ENCODE results near the gene INAFM1. TPM values are rescaled to one million over a fixed set of nuclear protein-coding genes. Genes with fewer than 3 reads are reported as not detected.
"Not testable (repeated sequence)": the region's sequence is repeated elsewhere in the genome, so short reads cannot be mapped to it uniquely, and the experiment has no call there.

The INAFM1 gene
- total RNA-seq, 2 donors from 2014 or later, result 14.0 to 16.1 TPM

- DNase-seq (ENCODE audit: low spot score) (no peak), ATAC-seq (no peak)
- no peaks in the 10 kb centered on the region for H3K27me3 Mint-ChIP-seq
- H3K36me3 Mint-ChIP-seq, result no peaks in the 10 kb centered on the region
- no peaks in the 10 kb centered on the region for H3K9me3 Mint-ChIP-seq
- no peak overlapping the region for H3K4me3 Mint-ChIP-seq
- peaks cover 10 to 27% of the 10 kb centered on the region in 2 donors for H3K4me1 Mint-ChIP-seq (ENCODE audit: low read depth in 2 of 2)
- H3K27ac Mint-ChIP-seq, result no peak overlapping the region
Observed at GRCh38 chr19:47269596-47269995, 5.1 kb upstream of the INAFM1 start.

GRCh38 chr19:47270408-47270807 is 4.3 kb upstream of the INAFM1 start:
- no peak overlapping the region for H3K27ac Mint-ChIP-seq
- H3K36me3 Mint-ChIP-seq, result no peaks in the 10 kb centered on the region

GRCh38 chr19:47271949-47272348 is 2.7 kb upstream of the INAFM1 start:
- ATAC-seq (no peak), DNase-seq (ENCODE audit: low spot score) (no peak)
- no peaks in the 10 kb centered on the region for H3K27me3 Mint-ChIP-seq
- peaks cover 19 to 35% of the 10 kb centered on the region in 2 donors for H3K4me1 Mint-ChIP-seq (ENCODE audit: low read depth in 2 of 2)
- H3K27ac Mint-ChIP-seq, result peak overlapping the region in 1 of 2 donors; percentile 95
- H3K9me3 Mint-ChIP-seq, result no peaks in the 10 kb centered on the region
- peak overlapping the region; percentile 90 for H3K4me3 Mint-ChIP-seq
- no peaks in the 10 kb centered on the region for H3K36me3 Mint-ChIP-seq

More at GRCh38 chr19:47270408-47270807, 4.3 kb upstream of the INAFM1 start:
- DNase-seq (ENCODE audit: low spot score) (no peak), ATAC-seq (no peak)
- Mint-ChIP-seq H3K4me1 (ENCODE audit: low read depth in 2 of 2) (peaks cover 12 to 30% of the 10 kb centered on the region in 2 donors), H3K27me3 (no peaks in the 10 kb centered on the region), H3K9me3 (no peaks in the 10 kb centered on the region), H3K4me3 (no peak overlapping the region)

GRCh38 chr19:47272448-47273312 is 2.0 kb upstream of the INAFM1 start:
- Mint-ChIP-seq H3K9me3 (no peaks in the 10 kb centered on the region), H3K36me3 (no peaks in the 10 kb centered on the region), H3K27me3 (no peaks in the 10 kb centered on the region), H3K4me1 (ENCODE audit: low read depth in 2 of 2) (peaks cover 21 to 33% of the 10 kb centered on the region in 2 donors), H3K27ac (peak overlapping the region; percentile 70 to 95), H3K4me3 (peak overlapping the region; percentile 90)
- ATAC-seq (no peak), DNase-seq (ENCODE audit: low spot score) (no peak)

GRCh38 chr19:47273313-47274070 is 1.2 kb upstream of the INAFM1 start:
- Mint-ChIP-seq H3K36me3 (no peaks in the 10 kb centered on the region), H3K4me1 (ENCODE audit: low read depth in 2 of 2) (peaks cover 25 to 33% of the 10 kb centered on the region in 2 donors), H3K27ac (peak overlapping the region; percentile 95 to 96), H3K27me3 (no peaks in the 10 kb centered on the region), H3K9me3 (no peaks in the 10 kb centered on the region), H3K4me3 (peak overlapping the region; percentile 90)
- ATAC-seq (peak; percentile 81 to 82), DNase-seq (ENCODE audit: low spot score) (peak; percentile 91)

GRCh38 chr19:47274891-47275761 is 441 bp downstream of the INAFM1 start:
- peak overlapping the region; percentile 55 to 81 for H3K27ac Mint-ChIP-seq
- H3K9me3 Mint-ChIP-seq, result no peaks in the 10 kb centered on the region
- H3K36me3 Mint-ChIP-seq, result no peaks in the 10 kb centered on the region
- peak in 1 of 2 donors; percentile 41 for ATAC-seq
- peak overlapping the region; percentile 83 for H3K4me3 Mint-ChIP-seq
- peaks cover 25 to 30% of the 10 kb centered on the region in 2 donors for H3K4me1 Mint-ChIP-seq (ENCODE audit: low read depth in 2 of 2)
- no peak for DNase-seq (ENCODE audit: low spot score)
- no peaks in the 10 kb centered on the region for H3K27me3 Mint-ChIP-seq

GRCh38 chr19:47275791-47276461 is 1.2 kb downstream of the INAFM1 start:
- DNase-seq (ENCODE audit: low spot score) (no peak), ATAC-seq (no peak)
- peak overlapping the region; percentile 55 to 81 for H3K27ac Mint-ChIP-seq
- H3K9me3 Mint-ChIP-seq, result no peaks in the 10 kb centered on the region
- H3K36me3 Mint-ChIP-seq, result no peaks in the 10 kb centered on the region
- H3K4me1 Mint-ChIP-seq (ENCODE audit: low read depth in 2 of 2), result peaks cover 25 to 27% of the 10 kb centered on the region in 2 donors
- H3K4me3 Mint-ChIP-seq, result peak overlapping the region; percentile 83
- H3K27me3 Mint-ChIP-seq, result no peaks in the 10 kb centered on the region

- H3K36me3 Mint-ChIP-seq; H3K27me3 Mint-ChIP-seq; H3K4me3 Mint-ChIP-seq; ATAC-seq; DNase-seq (ENCODE audit: low spot score); H3K27ac Mint-ChIP-seq; H3K9me3 Mint-ChIP-seq: not testable (repeated sequence)
- H3K4me1 Mint-ChIP-seq (ENCODE audit: low read depth in 2 of 2), result peaks cover 25 to 27% of the 10 kb centered on the region in 2 donors
Observed at GRCh38 chr19:47276513-47276912, 1.8 kb downstream of the INAFM1 start.

- Mint-ChIP-seq H3K36me3 (no peaks in the 10 kb centered on the region), H3K27ac (no peak overlapping the region), H3K4me3 (no peak overlapping the region), H3K27me3 (no peaks in the 10 kb centered on the region), H3K9me3 (no peaks in the 10 kb centered on the region), H3K4me1 (ENCODE audit: low read depth in 2 of 2) (peaks cover 11 to 25% of the 10 kb centered on the region in 2 donors)
- DNase-seq (ENCODE audit: low spot score), result no peak
- peak; percentile 66 to 70 for ATAC-seq
Observed at GRCh38 chr19:47280183-47280797, 5.6 kb downstream of the INAFM1 start.

GRCh38 chr19:47283405-47284059 is 8.8 kb downstream of the INAFM1 start:
- DNase-seq (ENCODE audit: low spot score) (no peak), ATAC-seq (no peak)
- H3K9me3 Mint-ChIP-seq, result no peaks in the 10 kb centered on the region
- H3K27ac Mint-ChIP-seq, result no peak overlapping the region
- H3K4me3 Mint-ChIP-seq, result no peak overlapping the region
- no peaks in the 10 kb centered on the region for H3K36me3 Mint-ChIP-seq
- peaks cover 4 to 10% of the 10 kb centered on the region in 2 donors for H3K4me1 Mint-ChIP-seq (ENCODE audit: low read depth in 2 of 2)
- H3K27me3 Mint-ChIP-seq, result no peaks in the 10 kb centered on the region

- Mint-ChIP-seq H3K36me3 (no peaks in the 10 kb centered on the region), H3K4me1 (ENCODE audit: low read depth in 2 of 2) (peaks cover 4 to 10% of the 10 kb centered on the region in 2 donors), H3K9me3 (no peaks in the 10 kb centered on the region), H3K27me3 (no peaks in the 10 kb centered on the region), H3K4me3 (no peak overlapping the region), H3K27ac (no peak overlapping the region)
- DNase-seq (ENCODE audit: low spot score) (peak; percentile 79), ATAC-seq (peak in 1 of 2 donors; percentile 40)
Observed at GRCh38 chr19:47284324-47284899, 9.7 kb downstream of the INAFM1 start.

- H3K4me3 Mint-ChIP-seq, result no peak overlapping the region
- H3K36me3 Mint-ChIP-seq, result no peaks in the 10 kb centered on the region
- peak; percentile 82 for DNase-seq (ENCODE audit: low spot score)
- peak; percentile 70 to 80 for ATAC-seq
- H3K27me3 Mint-ChIP-seq, result peaks cover 0 to 5% of the 10 kb centered on the region in 2 donors
- peaks cover 11 to 17% of the 10 kb centered on the region in 2 donors for H3K4me1 Mint-ChIP-seq (ENCODE audit: low read depth in 2 of 2)
- no peaks in the 10 kb centered on the region for H3K9me3 Mint-ChIP-seq
- H3K27ac Mint-ChIP-seq, result no peak overlapping the region
Observed at GRCh38 chr19:47296036-47296435, 21.4 kb downstream of the INAFM1 start.

Measured in natural killer cell treated with Interleukin-12 subunit alpha and Interleukin-12 subunit beta and Interleukin-15 and Interleukin-18, amount 100 ng/mL, for 72 hours (primary cell).